Measurements from ENCODE around the gene NMNAT2.

DNA sequence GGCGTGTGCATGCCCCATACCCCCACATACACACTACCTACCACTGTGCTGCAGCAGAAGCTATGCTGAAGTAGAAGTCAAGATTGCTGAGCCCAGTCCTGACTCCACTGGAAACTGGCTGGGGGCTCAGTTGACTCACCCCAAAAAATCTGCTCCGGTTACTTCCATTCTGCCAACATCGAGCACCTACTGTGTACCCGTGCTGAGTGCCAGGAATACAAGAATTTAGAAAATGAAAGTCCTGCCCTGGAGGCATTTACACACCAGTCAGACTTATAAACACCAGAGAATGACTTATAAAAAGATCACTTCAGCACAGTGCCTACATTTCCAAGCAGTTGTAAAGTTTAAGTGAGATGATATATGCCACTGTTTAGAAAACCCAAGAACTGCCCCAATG lies 99.1 kb downstream of the NMNAT2 start:
- TF ChIP-seq, protein P1, sequence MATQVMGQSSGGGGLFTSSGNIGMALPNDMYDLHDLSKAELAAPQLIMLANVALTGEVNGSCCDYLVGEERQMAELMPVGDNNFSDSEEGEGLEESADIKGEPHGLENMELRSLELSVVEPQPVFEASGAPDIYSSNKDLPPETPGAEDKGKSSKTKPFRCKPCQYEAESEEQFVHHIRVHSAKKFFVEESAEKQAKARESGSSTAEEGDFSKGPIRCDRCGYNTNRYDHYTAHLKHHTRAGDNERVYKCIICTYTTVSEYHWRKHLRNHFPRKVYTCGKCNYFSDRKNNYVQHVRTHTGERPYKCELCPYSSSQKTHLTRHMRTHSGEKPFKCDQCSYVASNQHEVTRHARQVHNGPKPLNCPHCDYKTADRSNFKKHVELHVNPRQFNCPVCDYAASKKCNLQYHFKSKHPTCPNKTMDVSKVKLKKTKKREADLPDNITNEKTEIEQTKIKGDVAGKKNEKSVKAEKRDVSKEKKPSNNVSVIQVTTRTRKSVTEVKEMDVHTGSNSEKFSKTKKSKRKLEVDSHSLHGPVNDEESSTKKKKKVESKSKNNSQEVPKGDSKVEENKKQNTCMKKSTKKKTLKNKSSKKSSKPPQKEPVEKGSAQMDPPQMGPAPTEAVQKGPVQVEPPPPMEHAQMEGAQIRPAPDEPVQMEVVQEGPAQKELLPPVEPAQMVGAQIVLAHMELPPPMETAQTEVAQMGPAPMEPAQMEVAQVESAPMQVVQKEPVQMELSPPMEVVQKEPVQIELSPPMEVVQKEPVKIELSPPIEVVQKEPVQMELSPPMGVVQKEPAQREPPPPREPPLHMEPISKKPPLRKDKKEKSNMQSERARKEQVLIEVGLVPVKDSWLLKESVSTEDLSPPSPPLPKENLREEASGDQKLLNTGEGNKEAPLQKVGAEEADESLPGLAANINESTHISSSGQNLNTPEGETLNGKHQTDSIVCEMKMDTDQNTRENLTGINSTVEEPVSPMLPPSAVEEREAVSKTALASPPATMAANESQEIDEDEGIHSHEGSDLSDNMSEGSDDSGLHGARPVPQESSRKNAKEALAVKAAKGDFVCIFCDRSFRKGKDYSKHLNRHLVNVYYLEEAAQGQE (IDR thresholded peaks at IDR 0.05; ENCODE audit: low read depth), result no peak
- TF ChIP-seq CBX3 (IDR thresholded peaks at IDR 0.05; ENCODE audit: low read depth) (no peak), EZH2phosphoT487 (IDR thresholded peaks at IDR 0.05; ENCODE audit: borderline replicate concordance) (no peak), TCF7L2 (IDR thresholded peaks at IDR 0.05; ENCODE audit: borderline replicate concordance, extremely low read depth, insufficient read depth, insufficient read length) (no peak), JUND (IDR thresholded peaks at IDR 0.05) (no peak), YY1 (IDR thresholded peaks at IDR 0.05; ENCODE audit: extremely low read depth, insufficient replicate concordance, low read depth, low read length) (no peak), EGR1 (IDR thresholded peaks at IDR 0.05; ENCODE audit: low read depth) (no peak), CEBPB (IDR thresholded peaks at IDR 0.05; ENCODE audit: low read depth) (no peak), POLR2A (IDR thresholded peaks at IDR 0.05; ENCODE audit: borderline replicate concordance, extremely low read depth, insufficient read depth, insufficient read length) (no peak), RAD21 (IDR thresholded peaks at IDR 0.05; ENCODE audit: low read depth) (no peak), FOSL1 (IDR thresholded peaks at IDR 0.05; ENCODE audit: low read depth) (no peak)
- TF ChIP-seq, protein P2, sequence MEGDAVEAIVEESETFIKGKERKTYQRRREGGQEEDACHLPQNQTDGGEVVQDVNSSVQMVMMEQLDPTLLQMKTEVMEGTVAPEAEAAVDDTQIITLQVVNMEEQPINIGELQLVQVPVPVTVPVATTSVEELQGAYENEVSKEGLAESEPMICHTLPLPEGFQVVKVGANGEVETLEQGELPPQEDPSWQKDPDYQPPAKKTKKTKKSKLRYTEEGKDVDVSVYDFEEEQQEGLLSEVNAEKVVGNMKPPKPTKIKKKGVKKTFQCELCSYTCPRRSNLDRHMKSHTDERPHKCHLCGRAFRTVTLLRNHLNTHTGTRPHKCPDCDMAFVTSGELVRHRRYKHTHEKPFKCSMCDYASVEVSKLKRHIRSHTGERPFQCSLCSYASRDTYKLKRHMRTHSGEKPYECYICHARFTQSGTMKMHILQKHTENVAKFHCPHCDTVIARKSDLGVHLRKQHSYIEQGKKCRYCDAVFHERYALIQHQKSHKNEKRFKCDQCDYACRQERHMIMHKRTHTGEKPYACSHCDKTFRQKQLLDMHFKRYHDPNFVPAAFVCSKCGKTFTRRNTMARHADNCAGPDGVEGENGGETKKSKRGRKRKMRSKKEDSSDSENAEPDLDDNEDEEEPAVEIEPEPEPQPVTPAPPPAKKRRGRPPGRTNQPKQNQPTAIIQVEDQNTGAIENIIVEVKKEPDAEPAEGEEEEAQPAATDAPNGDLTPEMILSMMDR (IDR thresholded peaks at IDR 0.05 in 2 of 3, conservative IDR thresholded peaks at IDR 0.05 in 1 of 3; ENCODE audit: borderline replicate concordance in 1 of 3, insufficient read depth in 1 of 3, low read depth in 2 of 3, low read length in 2 of 3), result no peak
- TF ChIP-seq, protein P3, sequence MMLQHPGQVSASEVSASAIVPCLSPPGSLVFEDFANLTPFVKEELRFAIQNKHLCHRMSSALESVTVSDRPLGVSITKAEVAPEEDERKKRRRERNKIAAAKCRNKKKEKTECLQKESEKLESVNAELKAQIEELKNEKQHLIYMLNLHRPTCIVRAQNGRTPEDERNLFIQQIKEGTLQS (IDR thresholded peaks at IDR 0.05), result no peak
- TF ChIP-seq, protein P4, sequence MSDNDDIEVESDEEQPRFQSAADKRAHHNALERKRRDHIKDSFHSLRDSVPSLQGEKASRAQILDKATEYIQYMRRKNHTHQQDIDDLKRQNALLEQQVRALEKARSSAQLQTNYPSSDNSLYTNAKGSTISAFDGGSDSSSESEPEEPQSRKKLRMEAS (IDR thresholded peaks at IDR 0.05), result no peak

Measured in HCT116 (cell line).